Hematopoietic multipotent progenitor cell (in vitro differentiated cells): Measurements from ENCODE around the gene C4orf46. TPM values are rescaled to one million over a fixed set of nuclear protein-coding genes. Genes with fewer than 3 reads are reported as not detected.
"Not testable (repeated sequence)": the region's sequence is repeated elsewhere in the genome, so short reads cannot be mapped to it uniquely, and the experiment has no call there.

Experiments used
- DNase-seq, 3 donors: peaks; one replicate each; pipeline ENCODE4 v3.0.0-alpha.2; 2011 to 2015; ENCODE audit warnings: low read depth in 2 of 3, low spot score in 2 of 3
- total RNA-seq: library from RNA; depleted of rRNA; stranded (reverse); fragments of >200 nt; gene quantifications from one replicate; pipeline ENCODE4 v1.2.3, GENCODE V29; 2012

Gene C4orf46
- total RNA-seq = 7.8 TPM

GRCh38 chr4:158671665-158671914, at the start of gene C4orf46:
C4orf46 (minus strand) TSS chr4:158671887; CDS start chr4:158671801, 86 bp downstream.
- no peak for DNase-seq

DNA sequence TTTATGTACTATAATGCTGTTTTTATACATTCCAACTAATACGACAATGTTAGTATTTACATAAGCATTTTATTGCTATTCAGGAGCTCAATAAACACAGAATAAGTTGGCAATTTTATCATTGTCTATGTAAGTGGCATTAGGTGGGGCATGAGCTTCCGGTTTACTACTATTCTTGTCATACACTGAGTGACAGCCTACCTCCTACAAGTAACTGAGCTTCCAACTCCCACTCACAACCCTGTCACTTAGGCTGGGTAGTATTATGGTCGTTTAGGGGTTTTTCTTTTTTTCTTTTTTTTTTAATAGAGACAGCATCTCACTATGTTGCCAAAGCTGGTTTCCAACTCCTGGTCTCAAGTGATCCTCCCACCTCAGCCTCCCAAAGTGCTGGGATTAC, 44.1 kb upstream of the C4orf46 start:
- DNase-seq = no peak

DNA sequence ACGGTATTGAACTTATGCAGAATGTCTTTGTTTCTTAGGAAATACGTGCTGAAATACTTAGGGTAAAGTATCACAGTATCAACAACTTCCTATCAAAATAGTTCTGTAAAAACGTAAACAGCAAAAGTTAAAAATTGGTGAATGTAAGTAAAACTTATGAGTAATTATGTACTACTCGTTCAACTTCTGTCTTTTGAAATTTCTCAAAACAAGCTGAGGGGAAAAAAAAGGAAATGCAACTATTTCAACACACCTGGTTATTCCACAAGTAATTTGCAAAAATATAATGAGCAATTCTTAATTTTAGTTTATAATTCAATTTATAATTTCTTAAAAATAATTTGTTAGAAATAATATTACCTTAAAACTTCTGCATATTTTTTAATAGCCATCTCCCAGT, 43.2 kb upstream of the C4orf46 start:
- no peak for DNase-seq

GRCh38 chr4:158712622-158713021, 40.9 kb upstream of the C4orf46 start:
- not testable (repeated sequence) for DNase-seq

DNA sequence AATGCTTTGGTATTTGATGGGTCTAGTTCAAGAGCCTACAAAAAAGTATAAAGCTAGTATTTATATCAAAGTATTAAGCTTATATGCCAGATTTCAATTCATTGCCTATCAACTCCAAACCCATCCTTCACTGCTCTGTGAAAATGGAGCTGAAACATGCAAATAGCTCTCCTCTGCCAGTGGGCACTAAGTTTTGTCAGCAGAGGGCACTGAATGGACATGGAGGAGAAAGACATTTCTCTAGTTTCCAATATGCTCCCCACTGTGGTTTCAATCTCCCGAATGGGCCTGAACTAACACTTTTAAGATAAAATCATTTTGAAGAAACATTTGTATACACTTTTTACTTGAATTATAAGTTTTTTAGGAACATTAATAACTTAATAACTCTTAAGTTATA, 39.1 kb upstream of the C4orf46 start:
- DNase-seq = peak in 2 of 3 donors; percentile 21 to 47

DNA sequence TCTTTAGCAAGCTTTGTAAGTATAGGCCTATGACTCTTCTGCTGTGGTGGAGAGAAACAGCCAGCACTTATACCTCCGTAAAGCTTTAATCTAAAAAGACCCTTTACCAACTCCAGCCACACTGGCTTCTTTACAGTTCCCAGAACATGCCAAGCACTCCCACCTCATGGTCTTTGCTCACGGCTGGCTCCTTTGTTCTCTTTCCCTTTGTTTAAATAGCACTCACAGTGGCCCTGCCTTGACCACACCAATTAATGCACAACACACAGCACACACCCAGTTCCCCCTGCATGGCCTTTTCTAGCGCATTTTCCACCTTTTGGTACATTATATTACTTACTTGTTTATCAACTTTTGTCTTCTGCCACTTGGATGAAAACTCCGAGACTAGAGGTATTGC, 32.6 kb upstream of the C4orf46 start:
- DNase-seq = no peak

DNA sequence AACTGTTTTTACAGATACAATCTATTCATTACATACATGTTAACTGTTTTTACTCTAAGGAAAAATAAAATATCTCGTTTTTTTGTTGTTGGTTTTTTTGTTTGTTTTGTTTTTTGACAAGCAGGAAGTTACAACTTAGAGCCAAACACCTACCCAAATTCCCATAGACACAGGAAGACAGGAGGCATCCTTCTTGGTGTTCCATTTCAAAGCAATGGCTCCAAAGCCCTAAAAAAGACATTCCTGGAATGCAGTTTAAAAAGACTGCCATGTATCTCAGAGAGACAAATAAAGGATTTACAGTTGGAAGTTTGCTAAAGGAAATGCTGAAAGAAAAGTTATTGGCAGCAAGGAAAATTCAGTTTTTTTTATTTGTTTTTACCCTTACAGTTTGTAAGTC, 17.1 kb upstream of the C4orf46 start:
- DNase-seq = no peak

DNA sequence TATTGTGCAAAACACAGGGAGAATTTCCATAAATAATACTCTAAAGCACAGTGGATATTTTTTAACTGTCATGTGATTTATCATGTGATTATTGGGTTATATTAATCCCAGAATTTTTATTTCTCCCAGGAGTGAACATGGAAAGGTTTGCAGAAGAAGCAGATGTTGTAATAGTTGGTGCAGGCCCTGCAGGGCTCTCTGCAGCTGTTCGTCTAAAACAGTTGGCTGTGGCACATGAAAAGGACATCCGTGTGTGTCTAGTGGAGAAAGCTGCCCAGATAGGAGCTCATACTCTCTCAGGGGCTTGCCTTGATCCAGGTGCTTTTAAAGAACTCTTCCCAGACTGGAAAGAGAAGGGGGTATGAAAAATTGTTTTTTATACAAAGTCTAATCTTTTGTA, 10.4 kb upstream of the C4orf46 start:
- DNase-seq = no peak

- no peak for DNase-seq
Observed at GRCh38 chr4:158681629-158682028, 9.9 kb upstream of the C4orf46 start.

- DNase-seq = no peak
Observed at GRCh38 chr4:158678767-158679166, 7.1 kb upstream of the C4orf46 start.

DNA sequence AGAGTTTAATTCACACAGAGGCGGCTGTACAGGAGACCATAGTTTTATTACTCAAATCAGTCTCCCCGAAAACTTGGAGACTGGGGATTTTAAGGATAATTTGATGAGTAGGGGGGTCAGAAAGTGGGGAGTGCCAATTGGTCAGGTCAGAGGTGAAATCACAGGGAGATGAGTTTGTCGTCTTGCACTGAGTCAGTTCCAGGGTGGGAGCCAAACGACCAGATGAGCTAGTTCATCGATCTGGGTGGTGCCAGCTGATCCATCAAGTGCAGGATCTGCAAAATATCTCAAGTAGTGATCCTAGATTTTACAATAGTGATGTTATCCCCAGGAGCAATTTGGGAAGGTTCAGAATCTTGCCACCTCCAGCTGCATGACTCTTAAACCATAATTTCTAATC, 4.4 kb upstream of the C4orf46 start:
- no peak for DNase-seq

DNA sequence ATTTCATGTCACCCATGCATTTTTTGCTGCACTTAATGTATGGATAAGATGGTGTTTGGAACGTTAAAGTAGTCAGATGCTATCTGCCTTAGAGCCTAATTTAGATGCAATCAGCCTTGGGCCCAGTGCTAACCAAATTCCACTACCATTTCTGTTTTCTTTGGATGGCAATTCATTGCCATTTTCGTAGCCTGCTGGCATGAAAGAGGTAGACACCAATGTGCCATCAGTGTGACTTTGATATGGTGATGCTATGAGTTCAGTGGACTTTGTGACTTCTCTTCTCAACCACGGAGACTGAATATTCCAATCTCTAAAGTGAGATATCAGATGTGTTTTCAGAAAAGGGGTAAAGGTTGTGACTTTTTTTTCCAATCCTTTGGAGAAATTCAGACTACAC, 1.9 kb upstream of the C4orf46 start:
- no peak for DNase-seq

- DNase-seq = peak; percentile 98 to 100 (median 100)
Observed at GRCh38 chr4:158671915-158672806, 474 bp upstream of the C4orf46 start, which contains the start of gene ETFDH. ETFDH (plus strand) TSS chr4:158672296; CDS start chr4:158672457, 161 bp downstream.

GRCh38 chr4:158670975-158671664, 567 bp downstream of the C4orf46 start:
- peak; percentile 19 to 68 (median 64) for DNase-seq

- no peak for DNase-seq
Observed at GRCh38 chr4:158669310-158669709, 2.4 kb downstream of the C4orf46 start.

DNA sequence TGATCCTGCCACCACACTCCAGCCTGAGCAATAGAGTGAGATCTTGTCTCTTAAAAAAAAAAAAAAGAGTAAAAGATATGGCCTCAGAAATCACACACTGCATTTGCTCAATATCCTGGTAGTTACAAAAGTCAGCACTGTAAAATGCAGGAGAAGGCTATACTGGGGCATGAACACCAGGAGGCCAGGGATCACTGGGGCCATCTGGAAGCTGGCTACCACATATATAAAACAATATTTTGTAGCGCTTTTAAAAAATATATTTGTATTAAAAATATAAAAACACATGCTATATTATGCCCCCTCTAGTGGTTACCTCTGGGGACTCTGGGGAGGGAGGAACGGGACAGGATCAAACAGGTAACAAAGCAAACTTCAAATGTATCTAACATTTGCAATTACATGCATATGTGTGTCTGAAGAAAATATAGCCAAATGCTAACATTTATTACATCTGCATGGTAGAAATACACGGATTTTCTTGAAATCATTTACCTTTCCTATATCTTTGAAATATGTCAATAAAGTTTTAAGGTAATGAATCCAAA, 4.0 kb downstream of the C4orf46 start:
- DNase-seq = peak in 2 of 3 donors; percentile 57 to 61

GRCh38 chr4:158666892-158667291, 4.8 kb downstream of the C4orf46 start:
- DNase-seq = no peak

DNA sequence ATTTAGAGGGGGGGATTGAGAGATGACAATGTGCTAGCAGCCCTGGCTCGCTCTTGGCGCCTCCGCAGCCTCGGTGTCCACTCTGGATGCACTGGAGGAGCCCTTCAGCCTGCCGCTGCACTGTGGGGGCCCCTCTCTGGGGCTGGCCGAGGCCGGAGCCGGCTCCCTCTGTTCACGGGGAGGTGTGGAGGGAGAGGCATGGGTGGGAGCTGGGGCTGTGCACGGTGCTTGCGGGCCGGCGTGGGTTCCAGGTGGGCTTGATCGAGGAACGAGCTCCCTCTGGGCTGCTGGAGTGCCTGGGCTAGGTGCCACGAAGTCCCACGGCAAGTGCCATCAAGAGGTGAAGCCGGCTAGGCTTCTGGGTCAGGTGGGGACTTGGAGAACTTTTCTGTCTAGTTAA, 6.9 kb downstream of the C4orf46 start:
- DNase-seq = no peak

GRCh38 chr4:158663707-158664625, 7.7 kb downstream of the C4orf46 start:
- not testable (repeated sequence) for DNase-seq

DNA sequence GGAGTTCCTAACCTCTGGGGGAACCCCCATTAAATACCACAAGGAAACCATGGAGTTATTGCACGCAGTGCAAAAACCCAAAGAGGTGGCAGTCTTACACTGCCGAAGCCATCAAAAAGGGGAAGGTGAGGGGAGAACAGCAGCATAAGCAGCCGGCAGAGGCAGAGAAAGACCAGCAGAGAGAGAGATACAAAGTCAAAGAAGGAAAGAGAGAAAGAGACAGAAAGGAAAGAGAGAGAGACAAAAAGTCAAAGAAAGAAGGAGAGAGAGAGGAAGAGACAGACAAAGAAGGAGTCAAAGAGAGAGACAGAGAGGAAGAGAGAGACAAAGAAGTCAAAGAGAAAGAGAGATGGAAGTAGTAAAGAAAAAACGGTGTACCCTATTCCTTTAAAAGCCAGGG, 8.4 kb downstream of the C4orf46 start:
- peak in 2 of 3 donors; percentile 31 to 53 for DNase-seq

DNA sequence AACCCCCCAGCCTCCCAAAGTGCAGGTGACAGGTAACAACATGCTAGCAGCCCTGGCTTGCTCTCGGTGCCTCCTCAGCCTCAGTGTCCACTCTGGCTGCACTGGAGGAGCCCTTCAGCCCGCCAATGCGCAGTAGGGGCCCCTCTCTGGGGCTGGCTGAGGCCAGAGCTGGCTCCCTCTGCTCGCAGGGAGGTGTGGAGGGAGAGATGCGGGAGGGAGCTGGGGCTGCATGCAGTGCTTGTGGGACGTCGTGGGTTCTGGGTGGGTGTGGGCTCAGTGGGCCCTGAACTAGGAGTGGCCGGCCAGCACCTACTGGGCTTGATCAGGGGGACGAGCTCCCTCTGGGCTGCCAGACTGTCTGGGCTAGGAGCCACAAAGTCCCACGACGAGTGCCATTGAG, 14.4 kb downstream of the C4orf46 start:
- DNase-seq = no peak
